Measurements from ENCODE around the gene CD79A. TPM values are rescaled to one million over a fixed set of nuclear protein-coding genes. Genes with fewer than 3 reads are reported as not detected.

Gene CD79A
- polyA plus RNA-seq, 3 donors: 0.61 to 0.87 (median 0.71) TPM

GRCh38 chr19:41917676-41918075 is 40.6 kb downstream of the CD79A start:
- DNase-seq (ENCODE audit: low read depth in 3 of 3, low spot score in 2 of 3): no peak

DNA sequence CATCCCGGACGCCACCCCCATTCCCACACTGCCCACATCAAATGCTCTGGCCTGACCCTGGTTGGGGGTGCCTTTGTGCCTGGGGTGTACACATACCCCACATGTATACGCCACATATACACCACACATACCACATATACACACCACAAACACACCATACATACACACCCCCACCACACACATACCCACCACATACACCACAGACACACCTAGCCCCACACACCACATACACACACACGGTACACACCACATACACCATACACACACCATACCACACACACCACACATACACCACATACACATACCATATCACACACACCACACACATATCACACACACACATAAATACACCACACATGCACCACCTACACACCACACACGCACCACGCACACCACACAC is 41.0 kb downstream of the CD79A start:
- no peak for DNase-seq (ENCODE audit: low read depth in 3 of 3, low spot score in 2 of 3)

GRCh38 chr19:41918653-41919244 is 41.7 kb downstream of the CD79A start:
- no peak for DNase-seq (ENCODE audit: low read depth in 3 of 3, low spot score in 2 of 3)

- no peak for DNase-seq (ENCODE audit: low read depth in 3 of 3, low spot score in 2 of 3)
These were observed 43.1 kb downstream of the CD79A start for GRCh38 chr19:41919948-41920712.

- DNase-seq (ENCODE audit: low read depth in 3 of 3, low spot score in 2 of 3): no peak
These were observed 44.0 kb downstream of the CD79A start for GRCh38 chr19:41920882-41921576.

GRCh38 chr19:41921577-41922576 is 44.8 kb downstream of the CD79A start:
- DNase-seq (ENCODE audit: low read depth in 3 of 3, low spot score in 2 of 3): no peak

GRCh38 chr19:41922585-41922984 is 45.5 kb downstream of the CD79A start:
- DNase-seq (ENCODE audit: low read depth in 3 of 3, low spot score in 2 of 3): no peak

GRCh38 chr19:41923045-41923788 is 46.1 kb downstream of the CD79A start:
- no peak for DNase-seq (ENCODE audit: low read depth in 3 of 3, low spot score in 2 of 3)

- DNase-seq (ENCODE audit: low read depth in 3 of 3, low spot score in 2 of 3): no peak
These were observed 47.4 kb downstream of the CD79A start for GRCh38 chr19:41924151-41925145.

DNA sequence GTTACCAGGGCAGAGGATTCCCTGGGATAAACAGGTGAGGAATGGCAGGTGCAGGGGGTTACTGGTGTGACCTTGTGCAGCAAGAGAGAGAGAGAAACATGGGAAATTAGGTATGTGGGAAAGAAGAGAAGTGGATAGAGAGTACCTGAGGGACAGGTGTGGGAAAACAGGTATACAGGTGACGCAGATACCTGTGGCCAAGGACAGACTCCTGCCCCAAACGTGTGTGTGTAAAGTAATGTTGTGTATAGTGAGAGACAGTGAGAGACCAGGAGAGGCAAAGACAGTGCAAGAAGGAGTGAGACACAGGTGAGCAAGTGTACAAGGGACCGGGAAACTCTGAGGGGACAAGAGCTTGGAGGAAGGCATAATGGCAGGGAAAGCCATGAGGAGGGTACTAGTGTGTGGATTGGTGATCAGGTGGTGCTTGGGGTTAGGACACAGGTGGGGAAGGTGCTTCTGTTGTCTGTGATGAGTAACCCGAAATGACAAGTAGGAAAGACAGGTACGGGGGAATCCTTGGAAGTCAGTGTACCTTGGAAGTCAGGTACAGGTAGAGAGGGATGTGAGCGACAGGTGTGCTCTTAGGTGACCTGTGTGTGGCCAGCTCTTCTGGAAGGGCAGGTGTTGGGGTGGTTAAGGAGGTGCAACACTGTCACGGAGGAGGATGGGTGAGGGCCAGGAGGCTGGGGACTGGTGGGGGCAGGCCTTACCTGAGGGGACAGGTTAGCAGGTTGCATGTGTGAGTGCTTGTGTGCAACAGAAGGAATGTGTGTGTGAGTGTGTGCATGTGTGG is 48.3 kb downstream of the CD79A start:
- no peak for DNase-seq (ENCODE audit: low read depth in 3 of 3, low spot score in 2 of 3)

DNA sequence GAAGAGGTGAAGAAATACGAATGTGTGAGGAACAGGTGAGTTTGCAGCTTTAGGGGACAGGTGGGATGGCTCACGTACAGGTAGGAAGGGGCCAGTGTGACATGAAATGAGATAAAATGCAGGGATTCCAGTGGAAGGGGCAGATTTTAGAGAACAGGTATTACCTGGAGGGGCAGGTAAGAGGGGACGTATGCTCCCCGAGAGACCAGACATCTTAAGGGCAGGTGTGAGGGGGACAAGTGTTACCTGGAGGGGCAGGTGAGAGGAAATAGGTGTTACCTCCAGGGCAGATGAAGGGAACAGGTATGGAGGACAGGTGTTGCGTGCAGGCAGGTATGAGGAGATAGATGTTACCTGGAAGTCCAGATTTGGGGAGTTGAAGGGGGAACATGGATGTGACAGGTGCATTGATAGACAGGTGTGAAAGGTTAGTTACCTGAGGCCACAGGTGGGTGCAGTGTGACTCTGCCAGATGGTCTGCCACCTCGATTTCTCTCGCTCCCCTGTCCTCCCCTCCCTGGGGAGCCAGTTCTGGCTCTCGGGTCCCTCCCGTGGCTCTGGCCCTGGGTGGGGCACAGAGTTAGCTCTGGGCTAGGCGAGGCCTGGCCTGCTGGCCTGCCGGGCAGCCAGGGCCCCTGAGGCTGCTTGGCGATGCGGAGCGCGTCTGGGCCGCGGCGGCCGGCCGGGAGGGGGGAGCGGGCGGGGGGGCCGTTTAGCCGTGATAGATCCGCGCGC is 49.1 kb downstream of the CD79A start:
- no peak for DNase-seq (ENCODE audit: low read depth in 3 of 3, low spot score in 2 of 3)

- DNase-seq (ENCODE audit: low read depth in 3 of 3, low spot score in 2 of 3): no peak
These were observed 49.9 kb downstream of the CD79A start for GRCh38 chr19:41926763-41927496.

DNA sequence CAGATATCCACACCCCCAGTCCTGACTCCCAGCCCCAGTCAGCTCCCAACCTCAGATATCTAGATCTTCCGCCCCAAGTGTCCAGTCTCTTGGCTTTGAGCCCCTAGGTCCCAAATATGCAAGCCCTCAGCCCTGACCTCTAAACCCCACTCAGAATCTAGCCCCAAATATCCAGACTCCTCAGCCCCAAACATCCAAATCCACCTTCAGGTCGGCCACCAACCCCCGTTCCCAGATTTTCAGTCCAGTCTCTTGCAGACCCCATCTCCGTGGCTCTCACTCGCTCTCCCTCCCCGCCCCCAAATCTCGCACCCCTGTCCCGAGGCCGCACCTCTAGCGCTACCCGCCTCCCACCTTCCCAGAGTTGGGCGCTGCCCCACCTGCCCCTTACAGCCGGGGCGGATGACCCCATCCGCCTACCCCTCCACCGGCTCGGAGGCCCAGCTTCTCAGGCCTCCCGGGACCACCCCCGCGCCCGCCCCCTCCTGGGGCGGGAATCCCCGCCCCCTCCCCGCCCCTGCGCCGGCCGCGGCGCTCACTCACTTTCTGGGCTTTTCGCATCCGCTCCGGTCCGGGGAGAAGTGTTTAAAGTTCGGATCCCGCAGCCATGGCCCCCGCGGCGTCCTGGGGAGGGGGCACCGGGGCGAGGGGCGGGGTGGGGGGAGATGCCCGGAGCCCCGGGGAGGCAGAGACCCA is 50.6 kb downstream of the CD79A start:
- DNase-seq (ENCODE audit: low read depth in 3 of 3, low spot score in 2 of 3): no peak

DNA sequence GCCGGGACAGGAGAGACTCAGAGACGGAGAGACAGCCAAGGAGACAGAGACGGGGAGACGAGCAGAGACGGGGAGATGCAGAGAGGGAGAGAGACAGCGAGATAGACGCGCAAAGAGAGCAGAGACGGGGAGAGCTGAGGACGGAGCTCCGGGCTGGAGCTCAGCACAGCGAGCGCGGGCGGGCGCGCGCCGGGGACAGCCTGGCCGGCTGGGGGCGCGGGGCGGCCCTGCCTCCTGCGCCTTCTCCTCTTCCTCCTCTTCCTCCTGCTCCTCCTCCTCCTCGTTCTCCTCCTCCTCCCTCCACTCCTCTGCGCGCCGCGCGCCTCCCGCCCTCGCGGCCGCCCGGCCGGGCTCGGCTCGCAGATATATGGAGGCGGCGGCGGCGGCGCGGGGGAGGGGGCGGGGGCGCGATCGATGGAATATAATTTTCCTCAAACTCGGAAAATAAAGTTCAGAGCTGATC is 51.2 kb downstream of the CD79A start, which contains the start of gene ERFL:
ERFL (minus strand) TSS at position 229 of the 463 bp plus-strand sequence. CDS start 15,530 bp downstream, outside the sequence.
- DNase-seq (ENCODE audit: low read depth in 3 of 3, low spot score in 2 of 3): no peak

- DNase-seq (ENCODE audit: low read depth in 3 of 3, low spot score in 2 of 3): no peak
These were observed 51.9 kb downstream of the CD79A start for GRCh38 chr19:41928754-41929535.

Data from right renal cortex interstitium (tissue), 3 donors.